Measurements from ENCODE around the gene CCDC190.
A peak's percentile ranks its signal among the peaks of the same experiment; 100 is the strongest.

CCDC190 gene

DNA sequence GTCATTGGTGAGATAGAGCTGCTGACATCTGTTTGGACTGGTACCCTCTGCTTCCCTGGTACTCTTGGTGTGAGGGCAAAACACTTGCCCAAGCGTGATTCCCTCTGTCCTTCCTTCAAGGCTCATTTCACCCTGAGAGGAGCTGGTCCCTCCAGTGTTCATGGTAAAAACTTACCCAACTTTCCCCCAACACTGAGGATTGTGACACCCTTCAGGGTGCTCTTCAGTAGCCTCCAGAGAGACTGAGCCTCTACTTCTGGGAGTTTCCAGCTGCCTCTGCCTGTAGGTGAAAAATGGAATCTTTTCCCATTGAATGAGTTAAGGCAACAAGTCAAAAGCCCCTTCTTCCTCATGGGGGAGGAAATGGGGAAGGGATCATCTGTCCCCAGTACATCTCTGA lies 9.6 kb downstream of the CCDC190 start:
- TF ChIP-seq, protein P1, sequence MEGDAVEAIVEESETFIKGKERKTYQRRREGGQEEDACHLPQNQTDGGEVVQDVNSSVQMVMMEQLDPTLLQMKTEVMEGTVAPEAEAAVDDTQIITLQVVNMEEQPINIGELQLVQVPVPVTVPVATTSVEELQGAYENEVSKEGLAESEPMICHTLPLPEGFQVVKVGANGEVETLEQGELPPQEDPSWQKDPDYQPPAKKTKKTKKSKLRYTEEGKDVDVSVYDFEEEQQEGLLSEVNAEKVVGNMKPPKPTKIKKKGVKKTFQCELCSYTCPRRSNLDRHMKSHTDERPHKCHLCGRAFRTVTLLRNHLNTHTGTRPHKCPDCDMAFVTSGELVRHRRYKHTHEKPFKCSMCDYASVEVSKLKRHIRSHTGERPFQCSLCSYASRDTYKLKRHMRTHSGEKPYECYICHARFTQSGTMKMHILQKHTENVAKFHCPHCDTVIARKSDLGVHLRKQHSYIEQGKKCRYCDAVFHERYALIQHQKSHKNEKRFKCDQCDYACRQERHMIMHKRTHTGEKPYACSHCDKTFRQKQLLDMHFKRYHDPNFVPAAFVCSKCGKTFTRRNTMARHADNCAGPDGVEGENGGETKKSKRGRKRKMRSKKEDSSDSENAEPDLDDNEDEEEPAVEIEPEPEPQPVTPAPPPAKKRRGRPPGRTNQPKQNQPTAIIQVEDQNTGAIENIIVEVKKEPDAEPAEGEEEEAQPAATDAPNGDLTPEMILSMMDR (IDR thresholded peaks at IDR 0.05; ENCODE audit: control insufficient read depth, extremely low read depth, insufficient read depth) = no peak
- no peak overlapping the region for H3K4me3 ChIP-seq (ENCODE audit: low read depth, low read length)
- DNase-seq (ENCODE audit: low read depth) = no peak

DNA sequence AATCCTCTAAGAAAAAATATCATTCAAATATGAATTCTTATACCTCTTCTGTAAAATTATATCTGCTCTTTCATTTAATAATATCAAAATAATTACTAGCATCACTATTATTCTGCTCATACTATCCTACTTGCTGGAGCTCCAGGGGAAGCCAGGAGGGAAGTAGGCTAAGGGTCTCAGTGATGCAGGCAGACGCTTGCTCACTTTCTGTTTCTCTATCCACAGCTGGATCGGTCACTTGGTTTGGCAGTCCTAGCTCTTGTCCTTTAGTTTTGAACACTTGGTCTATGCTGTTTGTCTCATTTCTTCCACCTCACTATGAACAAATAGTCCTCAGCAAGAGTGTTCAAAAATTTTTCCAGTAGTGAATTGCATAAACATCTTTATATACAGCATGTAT lies 11.3 kb downstream of the CCDC190 start:
- DNase-seq (ENCODE audit: low read depth) = no peak
- no peak overlapping the region for H3K4me3 ChIP-seq (ENCODE audit: low read depth, low read length)
- TF ChIP-seq, protein P1 (IDR thresholded peaks at IDR 0.05; ENCODE audit: control insufficient read depth, extremely low read depth, insufficient read depth) = no peak

DNA sequence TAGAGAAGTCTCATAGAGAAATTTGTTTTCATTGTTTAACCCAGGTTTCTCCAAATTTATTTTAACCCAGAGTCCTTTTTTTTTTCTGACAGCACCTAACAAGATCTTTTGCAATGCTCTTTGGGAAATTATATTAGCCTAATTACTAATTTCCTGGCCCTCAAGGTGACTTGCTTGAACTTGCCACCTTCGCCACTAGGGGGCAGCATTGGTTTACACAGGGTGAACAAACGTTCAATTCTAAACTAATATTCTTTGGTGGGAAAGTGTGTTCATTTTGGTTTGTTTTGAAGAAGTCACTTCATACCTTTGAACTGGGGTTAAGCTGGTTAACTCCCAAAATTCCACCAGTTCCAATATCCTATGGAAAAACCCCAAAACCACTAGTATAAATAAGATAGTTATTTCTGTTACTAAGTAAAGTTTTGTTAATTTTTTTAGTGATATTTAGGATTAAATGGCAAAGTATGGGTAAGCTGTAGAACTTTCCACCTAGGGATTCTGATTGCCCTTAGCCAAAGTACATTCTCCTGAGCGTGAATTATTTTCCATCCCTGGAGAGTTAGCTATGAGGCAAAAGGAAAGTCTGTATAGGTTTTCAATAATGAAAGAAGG lies 13.0 kb downstream of the CCDC190 start:
- TF ChIP-seq, protein P1 (IDR thresholded peaks at IDR 0.05; ENCODE audit: control insufficient read depth, extremely low read depth, insufficient read depth) = peak; percentile 95
- no peak overlapping the region for H3K4me3 ChIP-seq (ENCODE audit: low read depth, low read length)
- DNase-seq (ENCODE audit: low read depth) = peak; percentile 46

DNA sequence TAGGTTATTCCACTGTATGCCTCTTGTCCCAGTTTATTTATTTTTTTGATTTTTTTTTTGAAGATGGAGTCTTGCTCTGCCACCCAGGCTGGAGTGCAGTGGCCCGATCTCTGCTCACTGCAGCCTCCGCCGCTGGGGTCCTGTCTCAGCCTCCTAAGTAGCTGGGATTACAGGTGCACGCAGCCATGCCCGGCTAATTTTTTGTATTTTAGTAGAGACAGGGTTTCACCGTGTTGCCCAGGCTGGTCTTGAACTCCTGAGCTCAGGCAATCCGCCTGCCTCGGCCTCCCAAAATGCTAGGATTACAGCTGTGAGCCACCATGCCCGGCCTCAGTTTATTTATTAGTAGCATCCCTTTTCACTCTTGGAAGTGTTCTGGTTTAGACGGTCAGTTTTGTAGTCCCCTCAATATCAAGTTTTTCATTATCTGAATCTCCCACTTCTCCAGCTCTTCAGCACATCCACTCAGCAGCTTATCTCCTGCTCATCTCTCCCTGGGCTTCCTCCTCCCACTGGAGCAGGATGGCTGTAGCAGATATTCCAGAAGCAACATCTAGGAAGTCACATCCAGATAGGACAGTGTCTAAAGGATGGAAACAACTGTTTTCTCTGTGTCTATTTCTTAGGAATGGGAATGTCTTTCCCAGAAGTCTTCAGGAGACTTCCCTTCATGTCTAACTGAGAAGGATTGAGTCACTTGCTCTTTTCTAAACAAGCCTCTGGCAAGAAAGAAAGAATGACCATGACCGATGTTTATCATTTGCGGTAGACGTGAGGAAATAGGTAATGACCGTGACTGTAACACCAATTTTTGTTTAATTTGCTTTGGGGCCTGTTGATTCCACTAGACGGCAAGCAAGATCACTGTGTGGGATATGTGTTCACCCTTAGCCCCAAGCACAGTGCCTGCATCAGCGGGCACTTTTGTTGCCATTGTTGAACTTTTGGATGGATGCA lies 14.4 kb downstream of the CCDC190 start:
- DNase-seq (ENCODE audit: low read depth) = no peak
- H3K4me3 ChIP-seq (ENCODE audit: low read depth, low read length) = no peak overlapping the region
- TF ChIP-seq, protein P1 (IDR thresholded peaks at IDR 0.05; ENCODE audit: control insufficient read depth, extremely low read depth, insufficient read depth) = no peak

DNA sequence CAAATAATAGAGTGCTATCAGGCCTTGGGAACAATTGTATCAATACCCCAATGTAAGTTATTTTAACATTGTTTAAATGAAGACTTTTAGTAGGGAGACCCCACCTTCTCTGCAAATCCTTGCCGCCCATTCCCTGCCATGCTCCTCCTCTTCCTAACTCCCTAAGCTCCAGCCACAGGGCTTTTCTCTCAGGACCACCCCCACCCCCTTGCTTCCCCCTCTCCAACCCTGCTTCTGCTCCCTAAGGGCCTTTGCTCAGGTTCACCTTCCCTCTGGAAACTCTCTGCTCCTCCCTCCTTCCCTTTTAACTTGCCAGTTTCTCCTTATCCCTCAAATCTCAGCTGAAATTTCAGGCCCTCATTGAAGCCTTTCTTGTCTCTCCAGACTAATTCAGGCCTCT lies 16.8 kb downstream of the CCDC190 start:
- H3K4me3 ChIP-seq (ENCODE audit: low read depth, low read length) = no peak overlapping the region
- TF ChIP-seq, protein P1 (IDR thresholded peaks at IDR 0.05; ENCODE audit: control insufficient read depth, extremely low read depth, insufficient read depth) = no peak
- no peak for DNase-seq (ENCODE audit: low read depth)

DNA sequence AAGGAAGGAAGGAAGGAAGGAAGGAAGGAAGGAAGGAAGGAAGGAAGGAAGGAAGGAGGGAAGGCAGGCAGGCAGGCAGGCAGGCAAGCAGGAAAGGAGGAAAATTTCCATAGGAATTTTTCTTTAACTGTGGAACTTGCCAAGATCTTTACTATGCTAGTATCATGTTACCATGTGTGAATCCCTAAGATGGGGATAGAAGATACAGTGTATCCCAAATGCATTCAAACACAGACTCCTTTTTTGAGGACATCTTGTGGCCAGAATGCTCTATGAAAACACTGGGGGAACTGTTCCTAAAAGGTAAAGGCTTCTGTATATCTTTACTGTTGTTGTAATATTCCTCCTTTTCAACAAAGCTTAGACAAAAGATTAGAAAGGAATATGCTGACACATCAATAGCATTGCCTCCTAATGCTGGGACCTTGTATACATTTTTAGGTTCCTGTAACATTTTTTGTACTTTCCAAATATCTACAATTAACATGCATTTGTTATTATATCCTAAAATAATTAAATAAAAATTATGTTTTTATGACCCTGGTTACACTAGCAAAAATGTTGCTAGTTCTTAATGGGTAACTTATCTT lies 20.6 kb downstream of the CCDC190 start:
- H3K4me3 ChIP-seq (ENCODE audit: low read depth, low read length) = no peak overlapping the region
- no peak for DNase-seq (ENCODE audit: low read depth)
- TF ChIP-seq, protein P1 (IDR thresholded peaks at IDR 0.05; ENCODE audit: control insufficient read depth, extremely low read depth, insufficient read depth) = no peak

Measured in LNCaP clone FGC (cell line).